Liver (tissue), 9 donors: ENCODE results near the gene INO80D. TPM values are rescaled to one million over a fixed set of nuclear protein-coding genes. Genes with fewer than 3 reads are reported as not detected.
A peak's percentile ranks its signal among the peaks of the same experiment; 100 is the strongest.

ENCODE experiments used
- DNase-seq: peaks from one replicate; pipeline ENCODE4 v3.0.0-alpha.2; 2017; ENCODE audit warnings: low spot score
- H3K27ac ChIP-seq, 2 donors: one replicate each; pipeline ENCODE4 v1.7.0; 2013; ENCODE audit warnings: inconsistent platforms in 2 of 2, low read length in 2 of 2, control low read depth in 1 of 2, low read depth in 1 of 2, mild to moderate bottlenecking in 1 of 2
- H3K27me3 ChIP-seq, 4 donors: one replicate each; pipeline versions ENCODE4 v1.6.1 to v1.7.0; 2013; ENCODE audit warnings: low read length in 3 of 4, inconsistent platforms in 1 of 4, mild to moderate bottlenecking in 1 of 4, moderate library complexity in 1 of 4; ENCODE audit not compliant: control insufficient read depth in 4 of 4, insufficient read depth in 4 of 4
- H3K36me3 ChIP-seq, 4 donors: one replicate each; pipeline versions ENCODE4 v1.6.1 to v1.7.0; 2013; ENCODE audit warnings: low read length in 3 of 4, mild to moderate bottlenecking in 3 of 4, low read depth in 1 of 4, moderate library complexity in 1 of 4; ENCODE audit not compliant: control insufficient read depth in 4 of 4, insufficient read depth in 3 of 4
- H3K4me1 ChIP-seq, 4 donors: one replicate each; pipeline versions ENCODE4 v1.6.1 to v1.7.0; 2013; ENCODE audit warnings: low read length in 3 of 4, mild to moderate bottlenecking in 3 of 4, moderate library complexity in 1 of 4; ENCODE audit not compliant: control insufficient read depth in 4 of 4, insufficient read depth in 4 of 4
- H3K4me3 ChIP-seq, 3 donors: one replicate each; pipeline versions ENCODE4 v1.6.1 to v1.7.0; 2013; ENCODE audit warnings: low read length in 3 of 3, control low read depth in 1 of 3, low read depth in 1 of 3, mild to moderate bottlenecking in 1 of 3
- H3K9ac ChIP-seq, 2 donors: one replicate each; pipeline ENCODE4 v1.7.0; 2013; ENCODE audit warnings: low read length in 2 of 2, mild to moderate bottlenecking in 2 of 2, moderate library complexity in 2 of 2, control low read depth in 1 of 2, low read depth in 1 of 2
- H3K9me3 ChIP-seq, 4 donors: one replicate each; pipeline versions ENCODE4 v1.6.1 to v1.7.0; 2013; ENCODE audit warnings: low read length in 3 of 4; ENCODE audit not compliant: control insufficient read depth in 4 of 4
- ATF3 ChIP-seq: IDR thresholded peaks from 2 replicates; pipeline ENCODE4 v1.6.1; 2016; ENCODE audit warnings: antibody characterized with exemption
- CTCF ChIP-seq: fragments of 150-350 bp; IDR thresholded peaks from 2 replicates; pipeline ENCODE4 v1.5.1; 2017; ENCODE audit warnings: improper control_type of control experiment, low read depth, low read length; ENCODE audit not compliant: missing input control
- EGR1 ChIP-seq, 2 donors: IDR thresholded peaks; 2 replicates each; pipeline ENCODE4 v1.6.1; 2016 to 2018; ENCODE audit warnings: antibody characterized with exemption in 2 of 2, low read depth in 2 of 2
- FOXA1 ChIP-seq: IDR thresholded peaks from 2 replicates; pipeline ENCODE4 v1.6.1; 2016; ENCODE audit warnings: antibody characterized with exemption
- FOXA2 ChIP-seq: IDR thresholded peaks from 2 replicates; pipeline ENCODE4 v1.6.1; 2016; ENCODE audit warnings: antibody characterized with exemption
- GABPA ChIP-seq, 2 donors: IDR thresholded peaks in 1 of 2; conservative IDR thresholded peaks in 1 of 2; 2 replicates each; pipeline ENCODE4 v1.6.1; 2016; ENCODE audit warnings: antibody characterized with exemption in 2 of 2, mild to moderate bottlenecking in 1 of 2, moderate library complexity in 1 of 2
- HNF4A ChIP-seq, 2 donors: conservative IDR thresholded peaks; 2 replicates each; pipeline ENCODE4 v1.6.1; 2016; ENCODE audit warnings: antibody characterized with exemption in 2 of 2, mild to moderate bottlenecking in 2 of 2
- HNF4G ChIP-seq: IDR thresholded peaks from 2 replicates; pipeline ENCODE4 v1.6.1; 2016; ENCODE audit warnings: antibody characterized with exemption
- JUND ChIP-seq, 2 donors: IDR thresholded peaks; 2 replicates each; pipeline ENCODE4 v1.6.1; 2016; ENCODE audit warnings: antibody characterized with exemption in 2 of 2
- MAX ChIP-seq: IDR thresholded peaks from 2 replicates; pipeline ENCODE4 v1.6.1; 2016; ENCODE audit warnings: antibody characterized with exemption
- NR2F2 ChIP-seq: IDR thresholded peaks from 2 replicates; pipeline ENCODE4 v1.6.1; 2016; ENCODE audit warnings: antibody characterized with exemption
- RAD21 ChIP-seq, 2 donors: IDR thresholded peaks; 2 replicates each; pipeline ENCODE4 v1.6.1; 2016; ENCODE audit warnings: antibody characterized with exemption in 2 of 2, mild to moderate bottlenecking in 2 of 2
- REST ChIP-seq: IDR thresholded peaks from 2 replicates; pipeline ENCODE4 v1.6.1; 2016; ENCODE audit warnings: antibody characterized with exemption, mild to moderate bottlenecking
- RXRA ChIP-seq, 2 donors: IDR thresholded peaks; 2 replicates each; pipeline ENCODE4 v1.6.1; 2017 to 2018; ENCODE audit warnings: antibody characterized with exemption in 2 of 2, mild to moderate bottlenecking in 1 of 2
- SP1 ChIP-seq: IDR thresholded peaks from 2 replicates; pipeline ENCODE4 v1.6.1; 2018; ENCODE audit warnings: antibody characterized with exemption, mild to moderate bottlenecking
- TAF1 ChIP-seq: conservative IDR thresholded peaks from 2 replicates; pipeline ENCODE4 v1.6.1; 2016; ENCODE audit warnings: antibody characterized with exemption, mild to moderate bottlenecking
- YY1 ChIP-seq: IDR thresholded peaks from 2 replicates; pipeline ENCODE4 v1.6.1; 2016; ENCODE audit warnings: antibody characterized with exemption, mild to moderate bottlenecking
- ZBTB33 ChIP-seq: IDR thresholded peaks from 2 replicates; pipeline ENCODE4 v1.6.1; 2016; ENCODE audit warnings: antibody characterized with exemption
- WGBS: extraction: QIAGEN DNeasy Blood & Tissue Kit; methylation state at CpG from one replicate; pipeline ENCODE4 v1.1.7; 2013; 5-methylcytosine and 5-hydroxymethylcytosine counted together
- polyA plus RNA-seq, 2 donors: library from polyadenylated mRNA; stranded (reverse) in 1 of 2; unstranded in 1 of 2; fragments of 200-250 nt in 1 of 2; fragments of >200 nt in 1 of 2; fragmentation: Nextera tagmentation in 1 of 2; extraction: Ambion mirVana in 1 of 2; gene quantifications; one replicate each; pipeline versions ENCODE4 v1.2.1 to v1.2.3, GENCODE V29; 2013 to 2015
- total RNA-seq, 2 donors: library from RNA; depleted of rRNA; stranded (reverse); fragments of >200 nt; gene quantifications; one replicate each; pipeline ENCODE4 v1.2.3, GENCODE V29; 2014
- donor health status: healthy.
- donor health status: healthy.
- donor health status: healthy.
- donor health status: healthy.
- donor health status: healthy.

INO80D gene
- total and polyA plus RNA-seq, 4 donors: 0.76 to 10.3 (median 5.4) TPM

- Histone ChIP-seq H3K36me3 (no peaks in the 10 kb centered on the region), H3K27me3 (no peaks in the 10 kb centered on the region), H3K4me3 (peak overlapping the region in 1 of 3 donors; percentile 16), H3K9me3 (no peaks in the 10 kb centered on the region), H3K9ac (no peak overlapping the region), H3K27ac (peak overlapping the region; percentile 49 to 71), H3K4me1 (peaks cover 2 to 34% (median 22%) of the 10 kb centered on the region in 4 donors)
- DNase-seq: no peak
- TF ChIP-seq YY1: peak; percentile 69
- TF ChIP-seq NR2F2: no peak
- peak; percentile 80 to 92 for TF ChIP-seq JUND (IDR thresholded peaks at IDR 0.05)
- TF ChIP-seq FOXA1: peak; percentile 28
- TF ChIP-seq MAX: peak; percentile 88
- TF ChIP-seq ZBTB33: peak; percentile 75
- peak; percentile 55 for TF ChIP-seq TAF1
- TF ChIP-seq CTCF: no peak
- TF ChIP-seq RAD21 (IDR thresholded peaks at IDR 0.05): peak; percentile 41 to 60
- TF ChIP-seq REST: peak; percentile 84
- TF ChIP-seq GABPA (IDR thresholded peaks at IDR 0.05 in 1 of 2, conservative IDR thresholded peaks at IDR 0.05 in 1 of 2): peak in 1 of 2 donors; percentile 66
- peak; percentile 99 for TF ChIP-seq HNF4A (conservative IDR thresholded peaks at IDR 0.05)
- peak; percentile 77 to 89 for TF ChIP-seq RXRA (IDR thresholded peaks at IDR 0.05)
- TF ChIP-seq EGR1 (IDR thresholded peaks at IDR 0.05; ENCODE audit: low read depth in 2 of 2): peak in 1 of 2 donors; percentile 69
- no peak for TF ChIP-seq ATF3
- TF ChIP-seq HNF4G: peak; percentile 95
- no peak for TF ChIP-seq FOXA2
- TF ChIP-seq SP1: peak; percentile 99
- 28% methylated on average over 5 of the region's 5 CpGs for WGBS
Observed at GRCh38 chr2:205975082-205975949, 110.7 kb downstream of the INO80D start.
